ENCODE data around the gene ROBO1.

The ROBO1 gene

GRCh38 chr3:78823434-78823833 lies 944.4 kb downstream of the ROBO1 start:
- DNase-seq = no peak

GRCh38 chr3:78822726-78823125 lies 945.1 kb downstream of the ROBO1 start:
- DNase-seq = no peak

DNA sequence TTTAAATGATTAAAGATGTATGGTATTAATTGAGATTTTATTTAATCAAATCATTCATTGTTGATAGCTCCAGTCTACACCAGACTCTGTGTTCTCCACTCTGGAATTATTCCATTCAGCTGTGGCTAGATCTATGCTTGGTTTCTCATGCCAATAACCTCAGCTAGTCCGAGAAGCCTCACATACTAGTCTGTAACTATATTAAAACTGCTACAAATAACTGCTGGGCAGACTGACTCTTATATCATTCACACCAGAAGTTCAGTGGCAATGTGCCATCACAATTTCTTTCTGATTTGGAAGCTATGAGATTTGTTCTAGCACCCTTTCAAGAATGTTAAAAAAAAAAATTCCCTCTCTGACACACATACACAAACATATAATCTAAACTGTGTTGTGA lies 947.3 kb downstream of the ROBO1 start:
- no peak for DNase-seq

DNA sequence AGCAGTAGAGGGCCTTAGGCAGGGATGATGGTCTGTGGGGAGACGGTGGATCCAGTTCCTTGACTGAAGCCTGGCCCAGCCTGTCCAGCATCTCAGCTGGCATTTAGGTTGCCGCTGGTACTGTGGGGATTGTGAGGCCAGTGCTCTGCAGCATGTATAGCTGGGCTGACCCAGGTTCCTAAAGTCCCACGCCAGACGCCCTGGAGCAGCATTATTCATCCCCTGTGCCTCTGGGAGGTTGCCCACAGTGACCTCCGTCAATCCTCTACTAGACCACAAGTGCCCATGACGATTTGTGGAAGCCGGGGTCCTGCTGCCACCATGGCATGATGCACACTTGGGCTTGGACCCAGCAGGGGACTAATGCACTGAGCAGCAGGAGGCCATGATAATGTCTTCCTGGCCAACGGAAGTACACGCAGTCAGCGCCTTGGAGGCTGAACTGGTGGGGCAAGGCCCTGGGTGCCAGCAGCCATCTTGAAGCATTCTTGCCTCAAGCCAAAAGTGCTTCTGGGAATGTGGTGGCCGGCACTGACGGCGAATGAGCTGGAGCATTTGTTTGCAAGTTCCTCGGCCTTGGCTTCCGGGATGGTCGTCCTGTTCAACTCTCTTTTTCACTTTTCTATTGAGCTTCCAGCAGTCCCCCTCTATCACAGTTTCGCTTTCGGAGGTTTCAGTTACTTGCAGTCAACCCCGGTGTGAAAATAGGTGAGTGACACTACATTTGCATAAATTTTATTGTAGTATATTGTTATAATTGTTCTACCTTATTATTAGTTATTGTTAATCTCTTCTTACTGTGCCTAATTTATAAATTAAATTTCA lies 949.4 kb downstream of the ROBO1 start:
- no peak for DNase-seq

GRCh38 chr3:78814893-78815562 lies 952.8 kb downstream of the ROBO1 start:
- DNase-seq = no peak

DNA sequence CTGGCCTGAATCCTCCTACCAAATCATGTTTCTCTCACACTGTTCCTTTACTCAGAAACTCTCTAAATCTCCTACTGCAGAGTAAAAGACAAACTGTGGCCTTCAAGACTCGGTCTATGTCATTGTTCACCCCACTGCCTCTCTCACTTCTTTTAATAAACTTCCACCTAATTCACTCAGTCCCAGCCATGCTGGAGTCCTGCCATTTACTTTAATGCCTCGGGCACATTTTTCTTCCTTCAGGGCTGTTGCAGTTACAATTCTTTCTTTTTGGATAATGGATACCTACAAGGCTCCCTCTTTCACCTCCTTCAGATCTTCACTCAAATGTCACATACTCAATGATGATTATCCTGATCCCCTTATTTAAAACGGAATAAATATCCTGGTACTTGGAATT lies 955.6 kb downstream of the ROBO1 start:
- no peak for DNase-seq

DNA sequence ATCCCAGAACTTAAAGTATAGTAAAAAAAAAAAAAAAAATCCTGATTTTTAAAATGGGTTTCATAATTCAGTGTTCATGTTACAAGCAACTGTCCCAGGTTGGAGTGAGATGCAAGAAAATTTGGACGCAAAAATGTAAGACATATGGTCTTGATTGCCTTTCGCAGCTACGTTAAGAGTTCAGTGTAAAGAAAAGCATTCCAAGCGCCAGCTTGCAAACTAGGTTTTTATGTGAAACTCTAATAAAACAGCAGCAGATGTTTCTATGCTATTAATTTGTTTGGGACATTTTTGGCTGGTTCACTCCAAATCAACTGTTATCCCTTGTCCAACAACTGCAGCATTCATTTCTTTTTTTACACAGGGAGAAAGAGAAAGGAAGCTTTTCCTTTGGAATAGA lies 957.8 kb downstream of the ROBO1 start:
- DNase-seq = no peak

DNA sequence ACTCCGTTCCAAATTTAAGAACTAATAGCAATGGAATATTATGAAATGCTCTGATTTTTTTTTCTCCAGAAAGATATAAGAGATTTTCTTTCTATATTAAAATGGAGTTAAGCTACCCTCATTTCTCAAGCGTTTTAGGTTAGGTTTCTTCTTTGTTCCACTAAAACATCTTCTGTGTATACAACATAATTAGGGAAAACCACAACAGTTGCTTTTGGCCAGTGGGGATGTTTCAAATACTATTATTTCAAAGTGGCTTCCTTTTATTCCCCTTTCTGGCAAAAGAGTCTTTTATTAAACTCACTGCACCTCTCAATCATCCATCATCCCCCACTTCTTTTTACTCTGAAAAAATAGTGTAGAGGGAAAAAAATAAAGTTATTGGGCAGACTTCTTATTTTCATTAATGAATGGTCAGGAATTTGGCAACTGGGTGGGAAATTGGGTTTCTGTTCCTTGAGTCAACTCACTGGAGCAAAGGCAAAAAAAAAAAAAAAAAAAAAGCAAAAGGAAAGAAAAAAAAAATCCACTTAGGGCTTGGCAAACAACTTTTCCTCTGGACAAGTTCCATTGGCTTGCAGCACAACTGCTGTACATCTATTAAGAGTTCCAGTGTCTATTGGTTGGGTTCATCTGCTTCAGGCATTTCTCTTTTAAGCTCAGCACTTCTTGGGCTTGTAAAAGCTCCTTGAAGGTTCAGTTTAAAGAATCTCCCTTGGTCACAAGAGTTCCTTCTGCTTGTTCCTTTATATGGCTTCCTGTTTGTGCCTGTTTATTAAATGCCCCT lies 963.4 kb downstream of the ROBO1 start:
- no peak for DNase-seq

GRCh38 chr3:78802562-78802930 lies 965.3 kb downstream of the ROBO1 start:
- no peak for DNase-seq

DNA sequence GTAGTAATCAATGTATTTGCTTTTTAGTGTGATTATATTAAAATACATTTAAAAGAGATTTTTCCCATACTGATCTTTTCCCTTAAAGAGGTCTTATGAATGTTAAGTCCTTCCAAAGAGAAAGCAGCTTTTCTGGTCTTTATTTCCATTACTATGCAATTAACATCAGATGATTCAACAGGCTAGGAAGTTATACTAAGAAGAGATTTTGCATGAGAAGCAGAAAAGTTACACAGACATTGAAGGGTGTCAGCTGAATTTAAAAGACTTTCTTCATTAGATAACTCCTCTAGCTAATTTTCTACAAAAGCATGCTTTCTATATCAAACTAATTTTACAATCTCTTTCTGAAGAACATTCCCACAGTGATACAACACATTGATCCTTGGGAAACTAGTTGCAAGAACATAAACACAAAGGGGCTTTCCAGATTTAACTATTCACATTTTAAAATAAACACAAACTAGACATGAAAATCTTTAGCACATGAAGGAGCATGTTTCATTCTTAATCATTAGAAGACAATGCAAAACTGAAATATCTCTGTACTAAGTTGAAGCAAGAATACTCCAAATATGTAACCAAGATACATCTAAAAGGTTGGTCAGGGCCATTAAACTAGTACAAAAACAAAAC lies 965.8 kb downstream of the ROBO1 start:
- DNase-seq = no peak

GRCh38 chr3:78799681-78800080 lies 968.1 kb downstream of the ROBO1 start:
- DNase-seq = no peak

GRCh38 chr3:78798266-78798832 lies 969.4 kb downstream of the ROBO1 start:
- DNase-seq = no peak

DNA sequence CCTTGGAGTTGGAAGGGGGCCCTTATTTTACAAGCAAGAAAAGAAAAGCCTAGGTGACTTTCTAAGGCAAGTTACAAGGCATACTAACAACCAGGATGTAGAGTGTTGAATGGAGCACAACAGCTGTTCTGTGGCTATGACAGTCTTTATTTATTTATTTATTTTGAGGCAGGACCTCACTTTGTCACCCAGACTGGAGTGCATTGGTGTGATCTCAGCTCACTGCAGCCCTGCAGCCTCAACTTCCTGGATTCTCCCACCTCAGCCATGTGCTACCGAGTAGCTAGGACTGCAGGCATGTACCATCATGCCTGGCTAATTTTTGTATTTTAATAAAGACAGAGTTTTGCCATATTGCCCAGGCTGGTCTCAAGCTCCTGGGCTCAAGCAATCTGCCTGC lies 973.4 kb downstream of the ROBO1 start:
- DNase-seq = no peak

GRCh38 chr3:78792733-78793132 lies 975.1 kb downstream of the ROBO1 start:
- DNase-seq = no peak

DNA sequence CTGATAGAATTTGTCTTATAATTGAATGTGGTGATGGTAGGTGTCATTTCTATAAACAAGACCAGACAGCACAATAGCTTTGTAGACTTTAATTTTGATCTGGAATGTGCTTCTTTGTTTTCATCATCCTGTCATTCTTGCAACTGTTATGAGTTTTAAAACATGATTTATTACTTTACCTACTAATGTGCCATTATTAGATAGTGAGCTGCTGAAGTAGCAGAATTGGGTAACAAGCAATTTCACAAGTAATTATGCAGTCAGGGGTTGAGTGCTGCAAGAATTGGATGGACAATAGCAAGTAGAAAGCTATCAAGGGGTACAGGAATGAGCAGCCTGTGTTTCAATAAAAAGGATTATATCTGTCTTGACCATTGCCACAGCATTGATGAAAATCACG lies 975.6 kb downstream of the ROBO1 start:
- no peak for DNase-seq

- no peak for DNase-seq
These were observed 976.0 kb downstream of the ROBO1 start for GRCh38 chr3:78791753-78792152.

GRCh38 chr3:78788839-78789238 lies 979.0 kb downstream of the ROBO1 start:
- DNase-seq = no peak

DNA sequence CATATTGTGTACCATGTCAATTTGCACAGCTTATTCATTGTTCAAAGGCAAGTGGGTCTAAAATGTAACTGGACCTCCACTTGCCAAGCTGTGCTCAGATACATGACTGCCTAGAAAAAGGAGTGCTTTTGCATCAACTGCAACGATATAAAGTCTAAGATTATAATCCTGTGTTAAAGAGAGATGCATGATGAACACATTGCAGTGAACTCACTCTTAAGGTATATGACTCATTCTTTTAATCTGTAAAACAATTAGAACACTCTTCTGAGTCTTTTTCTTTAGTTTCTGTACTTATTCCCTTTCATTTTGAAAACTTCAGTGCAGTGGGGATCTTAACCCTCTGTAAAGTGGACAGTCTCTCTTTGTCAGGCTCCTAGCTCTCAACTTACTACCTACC lies 982.8 kb downstream of the ROBO1 start:
- DNase-seq = no peak

DNA sequence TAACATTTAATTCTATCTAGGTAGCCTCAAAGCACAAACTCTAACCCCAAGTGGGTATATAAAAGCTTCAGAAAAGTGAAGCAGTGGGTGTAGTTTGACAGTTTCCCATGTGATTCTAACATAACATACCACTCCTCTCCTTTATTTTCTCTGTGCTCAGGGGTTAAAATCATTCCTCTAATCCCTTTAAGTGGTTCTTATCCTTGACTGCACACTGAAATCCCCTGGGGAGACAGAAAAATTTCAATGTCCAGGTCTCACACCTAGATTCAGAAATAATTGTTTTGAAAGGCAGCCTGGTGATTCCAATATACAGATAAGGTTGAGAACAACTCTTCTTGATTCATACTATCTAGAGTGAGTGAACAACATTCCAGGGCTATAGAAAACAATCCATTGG lies 986.4 kb downstream of the ROBO1 start:
- DNase-seq = no peak

DNA sequence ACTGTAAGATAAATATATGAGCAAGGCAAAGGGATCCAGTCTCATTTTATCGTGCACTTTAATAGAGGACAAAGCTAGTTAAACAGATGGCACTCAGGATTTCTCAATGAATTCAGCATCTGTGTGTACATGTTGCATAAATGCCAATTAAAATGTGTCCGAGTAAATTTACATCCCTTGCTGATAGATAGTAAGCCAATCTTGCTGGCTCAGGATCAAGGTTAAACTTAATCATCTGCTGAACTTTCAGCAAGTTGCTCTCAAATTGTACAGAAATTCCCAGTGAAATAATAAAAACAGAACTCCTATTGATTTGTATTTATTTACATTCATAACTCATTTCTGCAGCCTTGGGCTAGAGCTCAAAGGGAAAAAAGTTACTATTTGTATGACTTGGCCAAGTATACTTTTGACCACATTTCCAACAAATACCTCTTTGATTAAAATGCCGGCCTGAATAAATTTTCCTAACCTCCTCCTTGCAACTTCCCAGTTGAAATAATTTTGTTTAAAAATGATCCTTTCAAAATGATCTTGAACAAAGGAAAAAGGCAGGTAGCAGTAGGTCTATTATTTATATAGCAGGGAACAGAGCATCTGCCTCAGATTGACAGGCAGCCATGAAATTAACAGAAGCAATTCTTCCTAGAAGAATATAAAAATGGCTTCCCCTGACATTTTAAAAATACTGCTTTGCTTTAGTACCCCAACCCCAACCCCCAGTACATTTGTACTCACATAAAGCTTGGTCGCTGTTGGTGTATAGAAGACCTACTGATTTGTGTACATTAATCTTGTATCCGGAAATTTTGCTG lies 1001.9 kb downstream of the ROBO1 start:
- no peak for DNase-seq

DNA sequence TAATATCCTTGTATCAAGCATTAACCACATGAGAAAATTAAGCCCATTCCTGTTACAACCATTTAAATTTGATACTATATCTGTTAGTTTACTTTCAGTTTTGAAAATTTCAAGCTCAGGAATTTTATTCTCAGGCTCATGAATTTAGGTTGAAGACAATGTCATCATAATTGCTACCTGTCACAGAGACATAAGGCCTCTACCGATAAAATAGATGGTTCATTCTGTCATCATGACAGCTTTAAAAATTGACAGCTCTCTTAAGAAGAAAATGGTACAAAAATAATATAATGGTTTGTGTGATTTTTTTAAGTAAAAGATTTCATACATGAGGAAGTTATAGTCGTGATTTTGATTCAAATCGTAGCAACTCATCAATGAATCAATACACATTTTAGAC lies 1003.2 kb downstream of the ROBO1 start:
- DNase-seq = no peak

GRCh38 chr3:78762121-78762520 lies 1005.7 kb downstream of the ROBO1 start:
- no peak for DNase-seq
